Measurements from ENCODE around the gene SPEM2. TPM values are rescaled to one million over a fixed set of nuclear protein-coding genes. Genes with fewer than 3 reads are reported as not detected.
A peak's percentile ranks its signal among the peaks of the same experiment; 100 is the strongest.

Gene SPEM2
- polyA plus RNA-seq, 1 donor from 2014 or later = not detected

DNA sequence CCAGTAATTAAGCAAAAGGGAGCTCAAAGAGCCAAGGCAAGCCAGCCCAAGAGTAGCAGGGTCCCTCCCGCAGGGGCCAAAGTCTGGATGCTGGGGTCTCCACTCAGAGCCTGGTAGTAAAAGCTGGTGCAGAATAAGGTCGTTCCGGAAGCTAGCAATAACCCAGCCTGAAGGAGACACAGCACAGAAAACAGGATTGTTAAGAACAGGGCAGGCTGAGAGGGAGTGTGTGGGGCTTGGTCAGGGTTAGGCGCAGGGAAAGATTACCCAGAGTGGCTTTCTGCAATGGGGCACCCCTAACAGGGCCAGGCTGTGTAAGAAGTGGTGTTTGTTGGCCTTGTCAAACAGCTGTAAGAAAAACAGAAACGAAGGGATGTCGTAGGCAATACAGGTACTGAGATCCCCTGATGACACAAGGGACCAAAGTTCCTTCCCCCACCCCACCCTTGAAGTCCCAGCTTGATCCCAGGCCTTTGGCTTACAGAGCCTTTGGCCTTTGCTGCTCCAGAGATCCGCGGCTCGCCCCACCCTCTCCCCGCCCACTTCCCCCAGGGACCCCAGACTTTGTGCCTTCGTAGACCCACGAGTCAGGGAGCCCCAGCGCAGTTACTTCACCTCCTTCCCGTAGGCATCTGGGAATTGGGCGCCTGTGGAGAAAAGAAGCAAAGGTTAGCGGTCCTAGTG, 22.2 kb upstream of the SPEM2 start:
- H3K9ac ChIP-seq (ENCODE audit: low read length) = peak overlapping the region; percentile 98
- H2AFZ ChIP-seq (ENCODE audit: low read depth, low read length) = no peak overlapping the region
- H3K4me3 ChIP-seq (ENCODE audit: low read length) = peak overlapping the region; percentile 88
- H3K36me3 ChIP-seq (ENCODE audit: insufficient read depth, low read length) = no peaks in the 10 kb centered on the region
- no peaks in the 10 kb centered on the region for H3K9me3 ChIP-seq (ENCODE audit: low read length)
- H3K79me2 ChIP-seq (replicated peaks; ENCODE audit: insufficient read depth, low read length) = peaks cover 32% of the 10 kb centered on the region
- peaks cover 2% of the 10 kb centered on the region for H4K20me1 ChIP-seq (ENCODE audit: insufficient read depth)
- no peak for TF ChIP-seq EZH2 (IDR thresholded peaks at IDR 0.05; ENCODE audit: borderline replicate concordance, insufficient read depth, low read length, poor library complexity, severe bottlenecking)
- TF ChIP-seq SMC3 (conservative IDR thresholded peaks at IDR 0.05; ENCODE audit: poor library complexity) = no peak
- no peak for TF ChIP-seq MXI1 (conservative IDR thresholded peaks at IDR 0.05; ENCODE audit: poor library complexity, severe bottlenecking)
- no peak for TF ChIP-seq POLR2AphosphoS5 (IDR thresholded peaks at IDR 0.05)
- TF ChIP-seq EP300 (conservative IDR thresholded peaks at IDR 0.05; ENCODE audit: poor library complexity, severe bottlenecking) = no peak
- TF ChIP-seq, protein P1, sequence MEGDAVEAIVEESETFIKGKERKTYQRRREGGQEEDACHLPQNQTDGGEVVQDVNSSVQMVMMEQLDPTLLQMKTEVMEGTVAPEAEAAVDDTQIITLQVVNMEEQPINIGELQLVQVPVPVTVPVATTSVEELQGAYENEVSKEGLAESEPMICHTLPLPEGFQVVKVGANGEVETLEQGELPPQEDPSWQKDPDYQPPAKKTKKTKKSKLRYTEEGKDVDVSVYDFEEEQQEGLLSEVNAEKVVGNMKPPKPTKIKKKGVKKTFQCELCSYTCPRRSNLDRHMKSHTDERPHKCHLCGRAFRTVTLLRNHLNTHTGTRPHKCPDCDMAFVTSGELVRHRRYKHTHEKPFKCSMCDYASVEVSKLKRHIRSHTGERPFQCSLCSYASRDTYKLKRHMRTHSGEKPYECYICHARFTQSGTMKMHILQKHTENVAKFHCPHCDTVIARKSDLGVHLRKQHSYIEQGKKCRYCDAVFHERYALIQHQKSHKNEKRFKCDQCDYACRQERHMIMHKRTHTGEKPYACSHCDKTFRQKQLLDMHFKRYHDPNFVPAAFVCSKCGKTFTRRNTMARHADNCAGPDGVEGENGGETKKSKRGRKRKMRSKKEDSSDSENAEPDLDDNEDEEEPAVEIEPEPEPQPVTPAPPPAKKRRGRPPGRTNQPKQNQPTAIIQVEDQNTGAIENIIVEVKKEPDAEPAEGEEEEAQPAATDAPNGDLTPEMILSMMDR (IDR thresholded peaks at IDR 0.05; ENCODE audit: poor library complexity, severe bottlenecking) = no peak
- TF ChIP-seq, protein P2, sequence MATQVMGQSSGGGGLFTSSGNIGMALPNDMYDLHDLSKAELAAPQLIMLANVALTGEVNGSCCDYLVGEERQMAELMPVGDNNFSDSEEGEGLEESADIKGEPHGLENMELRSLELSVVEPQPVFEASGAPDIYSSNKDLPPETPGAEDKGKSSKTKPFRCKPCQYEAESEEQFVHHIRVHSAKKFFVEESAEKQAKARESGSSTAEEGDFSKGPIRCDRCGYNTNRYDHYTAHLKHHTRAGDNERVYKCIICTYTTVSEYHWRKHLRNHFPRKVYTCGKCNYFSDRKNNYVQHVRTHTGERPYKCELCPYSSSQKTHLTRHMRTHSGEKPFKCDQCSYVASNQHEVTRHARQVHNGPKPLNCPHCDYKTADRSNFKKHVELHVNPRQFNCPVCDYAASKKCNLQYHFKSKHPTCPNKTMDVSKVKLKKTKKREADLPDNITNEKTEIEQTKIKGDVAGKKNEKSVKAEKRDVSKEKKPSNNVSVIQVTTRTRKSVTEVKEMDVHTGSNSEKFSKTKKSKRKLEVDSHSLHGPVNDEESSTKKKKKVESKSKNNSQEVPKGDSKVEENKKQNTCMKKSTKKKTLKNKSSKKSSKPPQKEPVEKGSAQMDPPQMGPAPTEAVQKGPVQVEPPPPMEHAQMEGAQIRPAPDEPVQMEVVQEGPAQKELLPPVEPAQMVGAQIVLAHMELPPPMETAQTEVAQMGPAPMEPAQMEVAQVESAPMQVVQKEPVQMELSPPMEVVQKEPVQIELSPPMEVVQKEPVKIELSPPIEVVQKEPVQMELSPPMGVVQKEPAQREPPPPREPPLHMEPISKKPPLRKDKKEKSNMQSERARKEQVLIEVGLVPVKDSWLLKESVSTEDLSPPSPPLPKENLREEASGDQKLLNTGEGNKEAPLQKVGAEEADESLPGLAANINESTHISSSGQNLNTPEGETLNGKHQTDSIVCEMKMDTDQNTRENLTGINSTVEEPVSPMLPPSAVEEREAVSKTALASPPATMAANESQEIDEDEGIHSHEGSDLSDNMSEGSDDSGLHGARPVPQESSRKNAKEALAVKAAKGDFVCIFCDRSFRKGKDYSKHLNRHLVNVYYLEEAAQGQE (IDR thresholded peaks at IDR 0.05; ENCODE audit: borderline replicate concordance) = no peak
- TF ChIP-seq RAD21 (conservative IDR thresholded peaks at IDR 0.05) = no peak
- peak overlapping the region; percentile 98 for H3K27ac ChIP-seq (ENCODE audit: low read length)
- peak overlapping the region; percentile 86 for H3K4me2 ChIP-seq (ENCODE audit: low read length)
- no peaks in the 10 kb centered on the region for H3K27me3 ChIP-seq (ENCODE audit: insufficient read depth, low read depth, low read length)
- H3F3A ChIP-seq (ENCODE audit: insufficient read depth, low read length, poor library complexity, severe bottlenecking) = peaks cover 5% of the 10 kb centered on the region
- H3K9me2 ChIP-seq (ENCODE audit: insufficient read depth, low read length) = no peaks in the 10 kb centered on the region

DNA sequence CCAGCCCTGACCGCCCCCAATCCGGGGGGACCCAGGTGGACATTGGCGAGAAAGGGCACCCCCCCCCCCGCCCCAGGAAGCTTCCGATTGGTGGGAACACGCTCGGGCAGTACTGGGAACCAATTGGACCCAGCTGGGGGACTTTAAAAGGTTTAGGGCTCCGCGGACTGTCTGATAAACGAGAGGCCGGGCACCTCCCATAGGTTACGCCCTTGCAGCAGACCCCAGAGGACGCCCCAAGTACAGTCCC, 21.8 kb upstream of the SPEM2 start:
- H4K20me1 ChIP-seq (ENCODE audit: insufficient read depth) = peaks cover 2% of the 10 kb centered on the region
- TF ChIP-seq MXI1 (conservative IDR thresholded peaks at IDR 0.05; ENCODE audit: poor library complexity, severe bottlenecking) (no peak), EZH2 (IDR thresholded peaks at IDR 0.05; ENCODE audit: borderline replicate concordance, insufficient read depth, low read length, poor library complexity, severe bottlenecking) (no peak), RAD21 (conservative IDR thresholded peaks at IDR 0.05) (no peak), SMC3 (conservative IDR thresholded peaks at IDR 0.05; ENCODE audit: poor library complexity) (no peak), EP300 (conservative IDR thresholded peaks at IDR 0.05; ENCODE audit: poor library complexity, severe bottlenecking) (no peak), TAF1 (IDR thresholded peaks at IDR 0.05; ENCODE audit: low read depth) (no peak)
- TF ChIP-seq, protein P2 (IDR thresholded peaks at IDR 0.05; ENCODE audit: borderline replicate concordance) = no peak
- H3K4me3 ChIP-seq (ENCODE audit: low read length) = peak overlapping the region; percentile 88
- peak overlapping the region; percentile 98 for H3K9ac ChIP-seq (ENCODE audit: low read length)
- no peaks in the 10 kb centered on the region for H3K9me2 ChIP-seq (ENCODE audit: insufficient read depth, low read length)
- H3F3A ChIP-seq (ENCODE audit: insufficient read depth, low read length, poor library complexity, severe bottlenecking) = peaks cover 5% of the 10 kb centered on the region
- no peaks in the 10 kb centered on the region for H3K36me3 ChIP-seq (ENCODE audit: insufficient read depth, low read length)
- peak overlapping the region; percentile 86 for H3K4me2 ChIP-seq (ENCODE audit: low read length)
- no peaks in the 10 kb centered on the region for H3K27me3 ChIP-seq (ENCODE audit: insufficient read depth, low read depth, low read length)
- peak overlapping the region; percentile 98 for H3K27ac ChIP-seq (ENCODE audit: low read length)
- H2AFZ ChIP-seq (ENCODE audit: low read depth, low read length) = peak overlapping the region; percentile 76
- H3K79me2 ChIP-seq (replicated peaks; ENCODE audit: insufficient read depth, low read length) = peaks cover 32% of the 10 kb centered on the region
- H3K9me3 ChIP-seq (ENCODE audit: low read length) = no peaks in the 10 kb centered on the region
